ENCODE data around the gene MRPL22.
"Not testable (repeated sequence)": the region's sequence is repeated elsewhere in the genome, so short reads cannot be mapped to it uniquely, and the experiment has no call there.

MRPL22 gene

GRCh38 chr5:154940772-154941620 lies at the start of gene MRPL22:
MRPL22 (plus strand) TSS chr5:154941073; CDS start chr5:154941111, 38 bp downstream.
- peak; percentile 92 for DNase-seq (ENCODE audit: low read depth)

DNA sequence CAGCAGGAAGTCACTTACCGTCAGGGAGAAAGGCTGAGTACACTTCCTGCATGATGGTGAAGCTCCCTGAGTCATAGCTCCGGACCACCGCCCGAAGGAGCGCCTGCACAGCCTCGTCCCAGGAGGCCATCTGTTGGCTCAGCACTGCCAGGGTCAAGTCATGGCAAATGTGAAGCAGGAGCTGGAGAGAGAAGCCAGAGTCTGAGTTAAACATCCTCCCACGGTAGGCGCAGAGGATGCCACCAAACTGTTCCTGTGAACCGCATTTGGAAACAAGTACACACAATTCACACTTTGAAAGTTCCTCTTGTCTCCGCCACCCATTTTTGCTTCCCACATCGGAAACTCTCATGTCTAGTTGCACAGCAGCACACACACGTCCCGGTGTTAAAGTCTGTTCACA lies 48.5 kb upstream of the MRPL22 start:
- no peak for DNase-seq (ENCODE audit: low read depth)

DNA sequence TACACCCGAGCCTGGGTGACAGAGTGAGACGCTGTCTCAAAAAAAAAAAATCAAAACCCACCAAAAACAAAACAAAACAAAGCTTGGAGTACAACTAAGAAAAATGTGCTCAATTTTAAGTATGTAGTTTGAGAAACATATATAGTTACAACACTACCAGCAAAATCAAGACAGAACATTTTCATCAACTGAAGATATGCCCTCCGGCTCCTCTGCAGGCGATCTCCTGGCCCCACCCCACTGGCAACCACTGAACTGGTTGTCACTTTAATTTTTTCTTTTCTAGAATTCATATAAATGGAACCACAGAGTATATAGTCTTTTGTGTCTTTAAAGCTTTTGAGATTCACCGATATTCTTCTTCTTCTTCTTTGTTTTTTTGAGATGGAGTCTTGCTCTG lies 47.5 kb upstream of the MRPL22 start:
- DNase-seq (ENCODE audit: low read depth): no peak

DNA sequence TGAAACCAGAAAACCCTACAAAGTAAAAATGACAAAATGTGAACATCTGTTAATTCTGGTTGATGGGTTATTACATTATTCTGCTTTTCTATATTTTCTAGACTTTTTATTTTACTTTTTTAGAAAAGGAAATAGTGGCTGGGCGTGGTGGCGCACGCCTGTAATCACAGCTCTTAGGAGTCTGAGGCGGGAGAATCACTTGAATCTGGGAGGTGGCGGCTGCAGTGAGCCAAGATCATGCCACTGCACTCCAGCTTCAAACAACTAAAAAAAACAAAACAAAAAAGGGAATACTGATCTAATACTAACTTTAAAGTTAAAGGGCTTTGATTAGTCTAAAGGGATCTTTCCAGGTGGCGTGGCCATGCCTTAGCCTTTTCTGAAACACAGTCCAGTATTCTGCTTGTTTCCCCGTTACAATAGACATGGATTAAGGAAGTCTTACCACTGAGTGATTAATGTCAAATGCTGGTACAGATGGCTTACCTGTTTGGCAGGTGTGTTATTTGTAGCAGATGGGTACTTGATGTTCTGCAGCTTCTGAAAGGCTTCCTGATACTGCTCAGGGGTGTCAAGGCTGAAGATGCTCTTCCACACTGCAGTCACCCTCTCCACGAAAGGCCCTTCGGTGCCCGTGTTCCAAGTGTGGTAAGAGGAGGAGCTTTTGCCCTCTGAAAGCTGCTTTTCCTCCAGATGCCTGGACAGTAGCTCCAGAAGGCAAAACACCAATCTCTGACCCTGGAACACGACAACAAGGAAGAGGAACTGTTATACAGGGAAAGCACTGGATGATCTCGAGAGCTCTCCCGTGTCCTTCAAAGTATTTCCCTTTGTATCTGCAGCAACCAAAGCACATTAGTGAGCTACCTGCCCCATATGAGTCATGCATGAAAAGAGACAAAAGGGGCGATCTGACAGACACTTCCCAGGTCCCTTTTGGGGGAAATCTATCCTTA lies 45.0 kb upstream of the MRPL22 start:
- no peak for DNase-seq (ENCODE audit: low read depth)

DNA sequence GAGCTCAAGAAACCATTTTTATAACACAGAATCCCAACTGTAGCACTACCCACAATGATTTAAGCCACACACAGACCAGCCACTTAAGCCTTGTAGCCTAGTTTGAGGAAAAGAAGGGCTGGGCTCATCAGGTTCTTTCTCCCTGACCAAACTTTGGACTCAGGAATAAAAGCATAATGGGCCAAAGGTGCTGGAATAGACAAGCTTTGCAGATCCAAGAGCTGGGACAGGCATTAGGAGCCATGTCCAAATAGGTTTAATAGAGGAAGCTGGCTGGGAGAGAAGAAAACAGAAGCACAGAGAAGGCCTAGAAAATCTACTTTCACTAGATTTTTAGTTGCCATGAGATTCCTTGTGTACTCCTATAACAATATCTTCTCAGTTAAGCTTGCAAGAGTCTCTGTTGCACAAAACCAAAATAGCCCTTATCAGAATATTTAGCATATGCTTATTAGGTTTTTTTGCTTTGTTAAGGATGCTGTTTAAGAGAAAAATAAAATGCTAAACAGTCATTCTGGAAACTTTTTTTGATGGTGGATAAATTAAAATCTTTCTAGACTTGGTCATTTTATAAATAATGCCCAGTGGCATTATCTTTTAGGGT lies 44.2 kb upstream of the MRPL22 start:
- no peak for DNase-seq (ENCODE audit: low read depth)

- DNase-seq (ENCODE audit: low read depth): no peak
These were observed 42.7 kb upstream of the MRPL22 start for GRCh38 chr5:154898210-154898609.

DNA sequence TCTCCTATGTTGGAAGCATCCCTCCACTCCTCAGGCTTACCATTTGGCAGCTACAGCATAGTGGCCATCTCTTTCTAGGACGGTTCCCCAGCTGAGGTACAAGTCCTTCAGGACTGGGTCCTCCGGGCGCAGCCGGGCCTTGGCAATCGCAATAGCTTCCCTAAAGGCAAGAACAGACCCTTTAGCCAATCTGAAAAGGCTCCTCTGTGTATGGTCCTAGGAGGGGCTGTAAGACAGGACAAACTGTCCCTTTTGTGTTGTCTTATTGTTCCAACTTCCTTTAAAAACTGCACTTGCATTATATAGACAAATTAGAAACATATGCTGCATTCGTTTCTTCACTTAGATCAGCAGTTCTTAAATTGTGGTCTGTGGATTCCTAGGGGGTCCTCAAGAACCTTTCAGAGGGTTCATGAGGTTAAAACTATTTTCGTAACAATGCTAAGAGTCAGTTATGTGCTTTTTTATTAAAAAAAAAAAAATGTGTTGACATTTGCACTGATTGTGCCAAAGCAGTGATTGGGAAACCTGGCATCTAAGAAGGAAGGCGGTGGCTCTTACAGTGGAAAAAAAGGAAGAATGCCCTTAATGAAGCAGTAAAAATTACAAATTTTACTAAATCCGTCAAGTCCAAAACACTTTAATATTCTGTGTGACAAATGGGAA lies 41.6 kb upstream of the MRPL22 start:
- no peak for DNase-seq (ENCODE audit: low read depth)

DNA sequence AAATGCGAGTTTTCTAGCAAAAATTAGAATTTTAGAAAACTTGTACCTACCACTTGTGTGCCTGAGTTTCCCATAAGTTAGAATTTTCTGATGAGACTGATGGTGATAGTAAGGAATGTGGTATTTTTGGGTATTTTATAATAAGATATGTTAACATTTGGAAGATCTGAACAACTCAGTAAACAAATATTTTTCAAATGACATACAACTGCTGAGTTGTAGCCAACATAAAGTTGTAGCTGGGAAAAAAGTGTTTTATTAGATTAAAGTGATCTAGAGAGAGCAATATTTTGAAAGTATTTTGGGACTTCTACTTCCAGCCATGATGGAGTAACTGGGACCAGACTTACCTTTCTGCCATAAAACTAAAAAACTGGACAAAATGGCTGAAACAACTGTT lies 40.8 kb upstream of the MRPL22 start:
- no peak for DNase-seq (ENCODE audit: low read depth)

GRCh38 chr5:154901276-154901675 lies 39.6 kb upstream of the MRPL22 start:
- DNase-seq (ENCODE audit: low read depth): no peak

- DNase-seq (ENCODE audit: low read depth): no peak
These were observed 39.0 kb upstream of the MRPL22 start for GRCh38 chr5:154901913-154902312.

DNA sequence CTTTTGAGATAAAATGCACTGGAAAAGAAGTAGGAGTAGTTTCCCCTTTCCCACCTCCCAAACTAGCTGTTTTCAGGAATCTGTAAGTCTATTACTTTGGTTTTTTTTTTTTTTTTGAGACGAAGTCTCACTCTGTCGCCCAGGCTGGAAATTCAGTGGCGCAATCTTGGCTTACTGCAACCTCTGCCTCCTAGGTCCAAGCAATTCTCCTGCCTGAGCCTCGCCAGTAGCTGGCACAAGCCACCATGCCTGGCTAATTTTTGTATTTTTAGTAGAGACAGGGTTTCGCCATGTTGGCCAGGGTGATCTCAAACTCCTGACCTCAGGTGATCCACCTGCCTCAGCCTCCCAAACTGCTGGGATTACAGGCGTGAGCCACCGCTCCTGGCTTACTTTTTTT lies 35.3 kb upstream of the MRPL22 start:
- not testable (repeated sequence) for DNase-seq (ENCODE audit: low read depth)

DNA sequence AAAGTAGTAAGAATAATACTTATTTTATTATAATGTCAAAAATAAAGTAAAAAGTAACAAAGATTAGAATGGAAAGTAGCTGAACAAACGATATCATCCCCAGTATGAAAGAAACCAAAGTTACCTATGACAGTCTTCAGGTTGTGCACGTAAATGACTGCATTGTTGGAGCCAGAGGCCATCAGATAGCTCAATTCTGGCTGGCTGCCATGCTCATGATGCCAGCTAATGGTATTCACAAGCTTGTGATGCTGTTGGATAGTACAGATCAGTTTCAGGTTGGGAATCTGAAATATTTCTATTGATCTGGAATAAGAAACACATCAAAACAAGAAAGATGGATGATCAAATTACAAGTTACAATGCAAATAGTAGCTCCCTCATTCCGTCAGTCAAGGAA lies 24.0 kb upstream of the MRPL22 start:
- DNase-seq (ENCODE audit: low read depth): no peak

DNA sequence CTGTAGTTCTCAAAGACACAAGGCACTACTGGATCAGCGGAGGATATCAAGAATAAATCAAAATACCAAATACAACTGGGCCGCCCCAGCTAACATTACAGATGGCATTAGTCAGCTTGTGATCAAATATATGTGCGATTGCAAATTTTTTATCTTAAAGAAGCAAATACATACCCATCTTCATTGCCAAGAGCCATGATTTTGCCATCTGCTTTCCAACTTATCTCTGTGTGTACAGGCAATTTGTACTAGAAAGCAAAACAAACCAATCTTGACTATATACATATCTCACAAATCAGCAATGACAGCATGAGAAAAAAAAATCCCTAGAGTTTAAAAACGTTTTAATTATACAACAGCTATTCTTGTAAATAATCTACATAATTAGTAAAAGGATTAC lies 23.1 kb upstream of the MRPL22 start:
- DNase-seq (ENCODE audit: low read depth): no peak

DNA sequence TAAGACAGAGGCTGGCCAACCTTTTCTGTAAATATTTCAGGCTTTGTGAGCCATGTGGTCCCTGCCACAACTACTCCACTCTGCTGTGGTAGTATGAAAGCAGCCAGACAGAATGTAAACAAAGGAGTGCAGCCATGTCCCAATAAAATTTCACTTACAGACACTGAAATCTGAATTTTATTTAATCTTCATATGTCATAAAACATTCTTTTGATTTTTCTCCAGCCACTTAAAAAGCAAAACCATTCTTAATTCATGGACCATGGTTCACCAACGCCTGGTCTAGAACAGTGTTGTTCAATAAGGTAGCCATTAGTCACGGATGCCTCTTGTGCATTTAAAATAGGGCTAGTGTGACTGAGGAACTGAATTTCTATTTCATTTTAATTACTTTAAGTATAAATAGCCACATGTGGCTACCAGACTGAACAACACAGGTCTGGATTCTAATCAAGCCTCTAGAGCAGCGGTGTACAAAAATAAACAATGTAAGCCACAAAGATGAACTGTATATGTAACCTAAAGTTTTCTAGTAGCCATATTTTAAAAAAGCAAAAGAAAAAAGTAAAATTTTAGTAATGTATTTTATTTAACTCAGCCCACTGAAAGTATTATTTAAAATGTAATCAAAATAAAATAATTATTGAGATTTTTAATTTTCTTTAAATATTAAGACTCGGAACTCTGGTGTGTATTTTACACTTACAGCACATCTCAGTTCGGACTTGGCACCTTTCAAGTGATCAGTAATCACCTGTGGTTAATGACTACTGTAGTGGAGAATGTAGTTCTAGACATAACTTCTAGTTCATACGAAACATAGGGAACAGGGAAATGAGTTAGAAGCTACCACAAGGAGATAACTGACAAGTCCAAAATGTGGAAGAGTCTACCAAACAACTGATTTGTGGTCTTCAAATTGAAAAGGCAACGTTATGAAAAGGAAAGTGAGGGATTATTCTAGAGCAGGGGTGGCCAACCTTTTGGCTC lies 17.1 kb upstream of the MRPL22 start:
- no peak for DNase-seq (ENCODE audit: low read depth)

GRCh38 chr5:154933537-154933936 lies 7.3 kb upstream of the MRPL22 start:
- no peak for DNase-seq (ENCODE audit: low read depth)

- no peak for DNase-seq (ENCODE audit: low read depth)
These were observed 6.0 kb upstream of the MRPL22 start for GRCh38 chr5:154934881-154935280.

GRCh38 chr5:154937186-154937717 lies 3.6 kb upstream of the MRPL22 start:
- no peak for DNase-seq (ENCODE audit: low read depth)

DNA sequence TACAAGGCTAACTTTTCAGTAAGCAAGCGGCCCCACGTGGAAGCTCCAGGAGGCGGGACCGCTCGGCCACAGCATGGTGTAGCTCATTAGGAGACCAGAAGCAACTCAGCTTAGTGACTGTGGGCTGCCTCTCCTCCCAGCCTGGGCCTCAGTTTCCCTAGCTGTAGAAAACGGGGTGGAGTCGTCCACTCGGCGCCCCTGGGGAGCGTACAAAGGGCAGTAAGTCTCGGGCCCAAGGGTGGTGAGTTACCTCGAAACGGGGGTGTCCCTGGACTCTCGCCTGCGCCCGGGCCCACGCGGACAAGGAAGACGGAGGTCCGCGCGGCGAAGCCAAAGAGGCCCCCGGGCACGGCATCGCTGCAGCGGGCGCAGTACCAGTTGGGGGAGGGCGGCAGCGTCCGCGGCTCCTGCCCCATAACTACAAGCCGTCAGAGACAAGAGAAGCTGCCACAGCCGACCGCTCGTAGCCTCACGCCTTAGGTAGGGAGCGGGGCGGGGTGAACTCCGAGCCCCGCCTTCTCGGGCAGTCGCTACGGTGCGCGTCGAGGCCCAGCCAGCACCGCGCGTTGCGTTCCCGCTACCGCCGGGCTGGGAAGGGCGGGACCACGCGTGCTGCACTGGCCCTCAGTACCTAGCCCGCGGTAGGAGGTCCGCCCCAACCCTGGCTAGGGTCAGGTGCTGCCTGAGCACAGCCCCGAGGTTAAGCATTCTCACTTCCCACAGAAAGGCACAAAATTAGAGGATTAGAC lies 3.0 kb upstream of the MRPL22 start, which contains the start of gene GEMIN5:
Gene GEMIN5 (minus strand): TSS at position 494 of the 749 bp plus-strand sequence. CDS start 78 bp downstream, at position 416.
- peak; percentile 68 for DNase-seq (ENCODE audit: low read depth)

DNA sequence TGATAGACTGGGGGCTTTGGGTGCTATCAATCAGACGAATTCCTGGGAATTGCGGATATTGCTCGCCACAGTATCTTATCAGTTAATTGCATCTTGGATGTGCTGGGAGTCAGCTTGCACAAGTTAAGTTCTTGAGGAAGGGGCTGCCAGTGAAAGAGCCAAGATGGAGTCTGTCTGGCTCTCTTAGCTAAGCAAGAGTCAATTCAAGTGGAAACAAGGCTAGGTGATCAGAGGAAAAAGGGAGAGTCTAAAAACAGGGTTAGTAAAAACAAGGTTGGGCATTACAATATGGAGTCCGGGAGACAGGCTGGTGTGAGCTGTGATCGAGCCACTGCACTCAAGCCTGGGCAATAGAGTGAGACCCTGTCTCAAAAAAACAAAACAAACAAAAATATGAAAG lies 1.5 kb upstream of the MRPL22 start:
- DNase-seq (ENCODE audit: low read depth): not testable (repeated sequence)

- no peak for DNase-seq (ENCODE audit: low read depth)
These were observed 500 bp upstream of the MRPL22 start for GRCh38 chr5:154940375-154940771.

Data from stimulated activated CD8-positive, alpha-beta memory T cell treated with anti-CD3 and anti-CD28 coated beads, Interleukin-12 subunit alpha, Interleukin-12 subunit beta, amount 100 ng/mL, for 1 hour (primary cell).